GM18858 (cell line): ENCODE measurements around the gene PPP1R7.
"Not testable (repeated sequence)": the region's sequence is repeated elsewhere in the genome, so short reads cannot be mapped to it uniquely, and the experiment has no call there.

Experiments
- ATAC-seq: cut with Tn5 transposase; IDR thresholded peaks from one replicate; pipeline ENCODE4 v1.9.1; 2021; ENCODE audit not compliant: unreplicated experiment

Gene PPP1R7

GRCh38 chr2:241191081-241191480 lies 40.8 kb downstream of the PPP1R7 start:
- ATAC-seq, result no peak

GRCh38 chr2:241193271-241193670 lies 43.0 kb downstream of the PPP1R7 start:
- ATAC-seq, result no peak

- no peak for ATAC-seq
These were observed 44.5 kb downstream of the PPP1R7 start for GRCh38 chr2:241194811-241195210.

- no peak for ATAC-seq
These were observed 45.4 kb downstream of the PPP1R7 start for GRCh38 chr2:241195506-241196130.

GRCh38 chr2:241197246-241197645 lies 47.0 kb downstream of the PPP1R7 start:
- ATAC-seq, result not testable (repeated sequence)

- ATAC-seq, result no peak
These were observed 47.7 kb downstream of the PPP1R7 start for GRCh38 chr2:241197947-241198346.

- no peak for ATAC-seq
These were observed 48.4 kb downstream of the PPP1R7 start for GRCh38 chr2:241198381-241199279.

- no peak for ATAC-seq
These were observed 49.0 kb downstream of the PPP1R7 start for GRCh38 chr2:241199286-241199685.

GRCh38 chr2:241199897-241200821 lies 49.9 kb downstream of the PPP1R7 start:
- ATAC-seq, result no peak

- no peak for ATAC-seq
These were observed 50.6 kb downstream of the PPP1R7 start for GRCh38 chr2:241200822-241201395.

GRCh38 chr2:241201445-241202267 lies 51.4 kb downstream of the PPP1R7 start:
- no peak for ATAC-seq

GRCh38 chr2:241202268-241202585 lies 52.0 kb downstream of the PPP1R7 start:
- ATAC-seq, result no peak

GRCh38 chr2:241202681-241203080 lies 52.4 kb downstream of the PPP1R7 start:
- no peak for ATAC-seq

GRCh38 chr2:241203218-241204009 lies 53.1 kb downstream of the PPP1R7 start:
- ATAC-seq, result no peak

GRCh38 chr2:241204010-241204384 lies 53.7 kb downstream of the PPP1R7 start:
- no peak for ATAC-seq

GRCh38 chr2:241204490-241204889 lies 54.2 kb downstream of the PPP1R7 start:
- no peak for ATAC-seq

- ATAC-seq, result no peak
These were observed 54.8 kb downstream of the PPP1R7 start for GRCh38 chr2:241205086-241205485.

GRCh38 chr2:241207151-241207550 lies 56.9 kb downstream of the PPP1R7 start:
- no peak for ATAC-seq

- no peak for ATAC-seq
These were observed 57.4 kb downstream of the PPP1R7 start for GRCh38 chr2:241207641-241208040.
